GM18505 (cell line): ENCODE data around the gene SMC4.

Experiments
- ATAC-seq: cut with Tn5 transposase; IDR thresholded peaks from one replicate; pipeline ENCODE4 v1.9.1; 2021; ENCODE audit not compliant: unreplicated experiment
- POLR2A ChIP-seq: IDR thresholded peaks from 4 replicates; pipeline ENCODE4 v1.6.1; 2011; ENCODE audit warnings: borderline replicate concordance; ENCODE audit not compliant: insufficient read depth, insufficient read length; ENCODE audit errors: extremely low read depth

SMC4 gene

DNA sequence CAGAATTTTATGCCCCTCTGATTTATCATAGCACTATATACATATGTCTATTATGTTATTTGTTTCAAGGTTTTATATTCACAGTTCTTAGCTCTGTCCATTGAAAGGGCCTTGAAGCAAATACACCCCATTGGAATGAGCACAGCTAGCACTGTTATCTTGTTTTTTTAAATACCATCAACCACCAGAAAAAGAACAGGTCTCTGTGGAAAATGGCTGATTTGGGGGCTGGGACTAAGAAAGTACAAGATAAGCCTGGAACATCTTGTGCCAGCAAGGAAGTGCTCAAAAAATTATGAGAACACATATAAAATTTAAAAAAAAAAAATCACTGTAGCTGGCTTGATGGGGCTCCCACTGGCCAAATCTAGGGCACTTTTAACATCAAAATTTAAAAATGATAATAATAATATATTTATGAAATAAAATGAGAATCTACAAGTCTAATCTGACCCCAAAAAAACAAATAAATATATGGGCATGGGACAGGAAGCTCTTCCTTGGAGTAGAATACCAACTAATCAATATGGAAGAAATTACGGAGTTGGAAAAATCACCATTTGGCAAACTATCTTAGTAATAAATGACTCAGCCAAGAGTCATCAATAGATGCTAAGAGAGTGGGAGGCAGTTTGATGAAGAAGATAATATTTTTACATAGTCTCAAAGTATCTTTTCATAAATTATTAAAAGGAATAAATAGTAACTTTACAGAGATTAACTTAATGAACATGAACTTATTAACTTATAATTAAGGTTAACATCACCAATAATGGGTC is 20.9 kb upstream of the SMC4 start:
- TF ChIP-seq POLR2A: no peak
- no peak for ATAC-seq

DNA sequence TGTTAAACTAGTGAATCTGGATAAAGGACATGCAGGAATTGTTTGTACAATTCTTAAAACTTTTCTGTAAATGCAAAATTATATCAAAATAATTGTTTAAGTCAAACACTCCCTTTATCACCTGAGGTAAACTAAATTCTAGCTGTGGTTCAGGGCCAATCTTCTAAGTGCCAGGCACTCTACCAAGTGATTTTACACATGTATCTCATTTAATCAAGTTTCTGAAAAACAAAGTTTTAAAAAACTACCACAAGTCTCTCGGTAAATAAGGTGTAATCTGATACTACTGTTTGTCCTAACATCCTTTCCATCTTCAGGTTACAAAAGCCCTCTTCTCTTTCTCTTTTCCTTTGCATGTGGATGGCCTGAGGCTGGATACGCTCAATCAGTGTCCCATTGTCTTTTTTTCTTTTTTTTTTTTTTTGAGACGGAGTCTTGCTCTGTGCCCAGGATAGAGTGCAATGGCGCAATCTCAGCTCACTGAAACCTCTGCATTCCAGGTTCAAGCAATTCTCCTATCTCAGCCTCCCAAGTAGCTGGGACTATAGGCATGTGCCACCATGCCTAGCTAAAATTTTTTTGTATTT is 19.7 kb upstream of the SMC4 start:
- ATAC-seq: no peak
- TF ChIP-seq POLR2A: no peak

DNA sequence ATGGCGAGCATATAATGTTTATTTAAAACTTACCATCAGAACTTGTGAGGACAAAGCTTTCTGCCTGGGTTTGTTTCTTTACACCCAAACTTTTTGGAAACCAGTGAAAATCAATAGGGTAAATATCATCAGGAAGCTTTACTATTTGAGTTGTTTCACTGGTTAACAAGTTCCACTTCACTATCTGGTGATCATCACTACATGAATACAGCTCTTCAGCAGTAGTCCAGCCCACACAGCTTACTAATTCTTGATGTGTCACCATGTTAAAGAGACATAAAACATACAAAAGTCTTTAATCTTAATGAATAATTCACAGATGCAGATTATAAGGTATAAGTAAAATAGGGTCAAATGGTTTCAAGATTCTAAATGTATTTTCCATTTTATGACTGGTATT is 18.0 kb upstream of the SMC4 start:
- no peak for ATAC-seq
- TF ChIP-seq POLR2A: no peak

DNA sequence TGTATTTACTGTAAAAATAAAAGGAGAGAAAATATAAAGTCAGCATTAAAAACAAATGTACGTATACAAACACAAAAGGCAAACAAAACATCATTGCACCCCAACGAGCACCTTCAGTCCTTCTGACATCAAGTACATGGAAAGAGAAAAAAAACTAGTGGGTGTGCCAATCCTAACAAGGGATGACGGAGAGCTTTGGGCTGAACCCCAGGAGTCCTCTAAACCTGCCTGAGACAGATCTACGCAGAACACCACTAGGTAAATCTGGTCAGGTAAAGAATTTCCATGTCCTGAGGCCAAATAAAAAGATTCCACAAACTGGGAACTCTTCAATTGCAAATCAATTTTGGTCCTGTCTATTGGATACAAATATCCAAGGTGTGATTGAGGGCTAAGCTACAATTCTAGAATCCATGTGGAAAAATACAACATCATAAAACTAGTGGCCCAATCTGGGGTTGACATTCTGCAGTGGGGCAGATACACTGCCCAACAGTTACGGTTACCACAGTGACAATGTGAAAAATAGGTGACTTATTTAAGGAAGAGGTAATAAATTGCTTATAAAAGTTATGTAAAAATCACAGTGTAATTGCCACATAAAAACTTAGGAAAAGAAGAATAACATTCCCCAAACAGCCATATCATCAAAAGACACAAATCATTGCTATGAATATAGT is 14.7 kb upstream of the SMC4 start:
- ATAC-seq: no peak
- no peak for TF ChIP-seq POLR2A

DNA sequence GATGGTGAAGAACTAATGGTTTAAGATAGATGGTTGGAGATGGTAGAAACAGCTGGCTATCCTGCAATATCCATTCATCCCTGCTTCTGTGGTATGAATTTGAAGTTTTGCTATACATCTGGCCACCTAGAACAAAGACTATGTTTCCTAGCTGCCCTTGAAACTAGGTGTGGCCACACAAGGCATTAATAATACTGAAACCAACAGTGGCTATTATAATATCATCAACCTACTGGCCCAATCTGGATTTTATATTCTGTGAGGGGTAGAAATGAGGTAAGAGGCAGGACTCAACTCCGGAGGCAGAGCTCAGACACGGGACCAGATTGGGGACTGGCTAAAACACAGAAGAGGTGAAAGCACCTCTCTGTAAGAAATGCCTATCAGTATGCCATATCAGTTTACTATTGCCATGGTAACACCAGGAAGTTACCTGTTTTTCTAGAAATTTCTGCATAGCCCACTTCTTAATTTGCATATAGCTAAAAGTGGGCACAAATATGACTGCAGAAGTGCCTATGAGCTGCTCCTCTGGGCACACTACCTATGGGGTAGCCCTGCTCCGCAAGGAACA is 8.8 kb upstream of the SMC4 start:
- TF ChIP-seq POLR2A: no peak
- no peak for ATAC-seq

DNA sequence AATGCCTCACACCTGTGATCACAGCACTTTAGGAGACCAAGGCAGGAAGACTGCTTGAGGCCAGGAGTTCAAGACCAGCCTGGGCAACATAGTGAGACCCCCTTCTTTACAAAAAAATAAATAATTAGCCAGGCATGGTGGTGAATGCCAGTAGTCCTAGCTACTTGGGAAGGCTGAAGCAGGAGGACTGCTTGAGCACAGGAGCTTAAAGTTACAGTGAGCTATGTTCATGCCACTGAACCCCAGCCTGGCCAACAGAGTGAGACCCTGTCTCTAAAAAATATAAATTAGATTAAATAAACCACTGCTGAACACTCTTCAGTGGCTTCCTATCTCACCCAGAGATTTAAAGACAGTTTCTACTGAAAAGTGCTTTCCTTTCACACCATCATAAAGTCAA is 6.7 kb upstream of the SMC4 start:
- no peak for TF ChIP-seq POLR2A
- ATAC-seq: no peak

DNA sequence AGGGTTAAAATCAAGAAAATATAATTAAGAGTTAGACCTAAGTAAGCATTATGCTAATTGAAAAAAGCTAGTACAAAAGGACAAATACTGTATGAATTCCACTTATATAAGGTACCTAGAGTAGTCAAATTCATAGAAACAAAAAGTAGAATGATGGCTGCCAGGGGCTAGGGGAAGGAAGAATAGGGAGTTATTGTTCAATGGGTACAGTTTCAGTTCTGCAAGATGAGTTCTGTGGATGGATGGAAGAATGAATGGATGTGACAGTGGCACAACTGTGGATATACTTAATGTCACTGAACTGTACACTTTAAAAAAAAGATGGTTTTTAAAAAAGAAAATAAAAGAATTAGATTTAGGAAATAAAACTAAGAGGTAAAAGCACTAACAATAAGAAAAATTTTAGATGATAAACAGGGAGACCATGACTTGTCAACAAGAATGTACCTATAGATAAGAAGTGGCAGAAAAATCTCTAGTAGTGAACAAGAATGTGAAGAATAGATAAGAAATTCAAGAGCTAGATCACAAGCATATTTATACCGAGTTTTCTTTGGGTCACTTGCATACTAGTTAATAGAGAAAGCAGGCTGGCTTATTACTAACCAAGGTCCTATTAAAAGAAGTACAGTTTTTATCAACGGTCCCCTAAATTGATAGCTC is 6.0 kb upstream of the SMC4 start:
- peak; percentile 48 for ATAC-seq
- TF ChIP-seq POLR2A: no peak

DNA sequence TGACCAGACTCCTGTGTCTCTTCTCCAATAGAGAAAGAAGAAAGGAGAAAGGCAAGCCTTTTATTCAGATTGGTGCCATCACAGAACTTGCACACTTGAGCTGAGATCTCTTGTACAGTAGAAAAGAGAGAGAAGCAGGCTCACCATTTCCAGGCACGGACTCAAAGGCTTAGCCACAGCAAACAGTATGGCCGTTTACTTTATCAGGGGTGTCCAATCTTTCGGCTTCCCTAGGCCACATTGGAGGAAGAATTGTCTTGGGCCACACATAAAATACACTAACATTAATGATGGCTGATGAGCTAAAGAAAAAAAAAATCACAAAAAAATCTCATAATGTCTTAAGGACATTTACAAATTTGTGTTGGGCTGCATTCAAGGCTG is 5.4 kb upstream of the SMC4 start:
- TF ChIP-seq POLR2A: no peak
- ATAC-seq: no peak

DNA sequence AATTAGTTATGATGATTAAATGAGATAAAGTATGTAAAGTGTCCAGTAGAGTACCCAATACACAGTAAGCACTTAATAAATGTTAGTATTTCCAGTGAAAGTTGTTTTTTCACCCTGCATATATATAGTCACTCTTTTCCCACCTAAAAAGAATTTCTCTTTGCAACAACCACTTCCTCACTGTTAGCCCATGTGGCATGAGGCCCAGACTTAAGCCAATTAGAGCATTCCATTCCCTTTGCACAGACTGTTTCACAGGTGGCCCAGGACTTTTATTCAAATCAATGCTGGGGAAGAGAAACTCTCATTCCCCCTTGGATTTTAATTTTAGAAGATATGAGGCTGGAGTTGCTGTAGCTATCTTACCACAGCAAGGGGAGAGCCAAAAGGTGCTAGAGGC is 4.2 kb upstream of the SMC4 start:
- no peak for ATAC-seq
- TF ChIP-seq POLR2A: no peak

DNA sequence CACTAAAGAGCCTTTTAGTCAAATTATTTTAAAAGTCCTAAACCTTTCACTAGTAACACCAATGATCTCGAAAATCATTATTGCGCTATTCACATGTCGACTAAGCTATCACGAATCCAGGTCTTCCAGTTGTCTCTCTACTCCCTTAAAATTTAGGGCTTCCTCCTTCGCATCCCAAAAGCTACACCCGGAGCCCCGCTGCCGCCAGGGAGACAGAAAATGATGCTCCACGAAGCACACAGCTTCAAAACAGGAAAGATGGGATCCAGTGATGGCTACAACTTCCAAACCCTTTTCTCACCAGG is 678 bp upstream of the SMC4 start:
- TF ChIP-seq POLR2A: no peak
- ATAC-seq: peak; percentile 8

DNA sequence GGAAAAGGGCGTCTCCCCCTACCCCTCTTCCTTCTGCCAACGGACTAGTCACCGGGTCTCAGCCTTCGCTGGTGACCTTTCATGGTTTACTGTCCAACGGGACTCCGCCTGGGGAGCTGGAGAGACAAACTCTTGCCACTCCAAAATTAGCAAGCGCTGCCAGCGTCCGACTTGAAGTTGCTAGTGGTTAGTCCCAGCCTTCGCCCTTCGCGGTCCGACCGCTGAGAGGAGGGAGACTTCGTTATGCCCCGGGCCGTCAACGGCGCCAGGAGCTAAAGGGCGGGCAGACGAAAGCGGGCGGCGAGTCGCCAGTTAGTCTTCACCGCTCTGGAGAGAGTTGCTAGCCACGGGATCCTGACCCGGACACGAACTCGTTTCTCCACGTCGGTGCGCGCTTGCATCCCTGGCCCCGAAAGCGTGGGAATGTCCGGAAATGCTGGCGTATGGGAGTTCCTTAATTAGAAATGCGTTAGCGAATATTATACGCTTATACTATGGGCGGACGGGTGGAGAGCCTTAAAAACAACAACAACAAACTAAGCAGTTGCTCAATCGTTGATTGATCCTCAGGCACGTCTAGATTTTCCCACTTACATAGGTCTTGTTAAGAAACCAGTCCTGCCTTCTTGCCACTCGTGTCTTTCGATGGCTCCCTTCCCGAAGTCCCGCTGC is 716 bp downstream of the SMC4 start:
- peak; percentile 18 for ATAC-seq
- TF ChIP-seq POLR2A: no peak

DNA sequence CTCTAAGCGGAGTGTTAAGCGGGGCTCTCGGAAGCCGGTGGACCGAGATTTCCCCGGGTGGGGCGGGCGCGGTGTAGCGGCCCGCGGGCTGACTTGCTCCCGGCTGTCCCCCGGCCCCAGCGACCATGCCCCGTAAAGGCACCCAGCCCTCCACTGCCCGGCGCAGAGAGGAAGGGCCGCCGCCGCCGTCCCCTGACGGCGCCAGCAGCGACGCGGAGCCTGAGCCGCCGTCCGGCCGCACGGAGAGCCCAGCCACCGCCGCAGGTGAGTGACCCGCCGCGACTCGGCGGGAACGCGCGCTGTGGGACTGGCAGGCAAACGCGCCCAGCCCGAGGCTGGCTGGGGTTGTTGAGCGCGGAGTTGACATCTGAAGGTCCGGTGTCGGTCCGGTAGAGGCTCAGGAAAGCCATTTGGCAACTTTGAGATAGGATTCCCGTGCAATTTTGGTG is 1.3 kb downstream of the SMC4 start:
- no peak for ATAC-seq

More for the DNA sequence above, 1.3 kb downstream of the SMC4 start:
- TF ChIP-seq POLR2A: peak; percentile 26
